ENCODE measurements around the gene ADD3.

The ADD3 gene

GRCh38 chr10:110052916-110053315, 45.1 kb downstream of the ADD3 start:
- Histone ChIP-seq H3K27ac (ENCODE audit: poor library complexity, severe bottlenecking) (no peak overlapping the region), H3K27me3 (ENCODE audit: insufficient read depth, poor library complexity, severe bottlenecking) (no peaks in the 10 kb centered on the region), H3K4me3 (ENCODE audit: severe bottlenecking) (no peak overlapping the region), H3K36me3 (ENCODE audit: low read depth) (no peaks in the 10 kb centered on the region), H3K9me3 (ENCODE audit: severe bottlenecking) (peaks cover 1% of the 10 kb centered on the region), H3K4me1 (ENCODE audit: insufficient read depth, poor library complexity, severe bottlenecking) (no peaks in the 10 kb centered on the region)
- DNase-seq (ENCODE audit: low spot score) (no peak), ATAC-seq (ENCODE audit: low read depth) (no peak)
- no peak for TF ChIP-seq CTCF (IDR thresholded peaks at IDR 0.05; ENCODE audit: poor library complexity, severe bottlenecking)

- DNase-seq (ENCODE audit: low spot score) (no peak), ATAC-seq (ENCODE audit: low read depth) (no peak; the same call in 2 of the 3 replicates)
- no peak overlapping the region for H3K27ac ChIP-seq (ENCODE audit: poor library complexity, severe bottlenecking)
- H3K4me1 ChIP-seq (ENCODE audit: insufficient read depth, poor library complexity, severe bottlenecking) = no peaks in the 10 kb centered on the region
- no peak for TF ChIP-seq CTCF (IDR thresholded peaks at IDR 0.05; ENCODE audit: poor library complexity, severe bottlenecking)
- no peaks in the 10 kb centered on the region for H3K36me3 ChIP-seq (ENCODE audit: low read depth)
- no peaks in the 10 kb centered on the region for H3K9me3 ChIP-seq (ENCODE audit: severe bottlenecking)
- no peak overlapping the region for H3K4me3 ChIP-seq (ENCODE audit: severe bottlenecking)
- H3K27me3 ChIP-seq (ENCODE audit: insufficient read depth, poor library complexity, severe bottlenecking) = no peaks in the 10 kb centered on the region
These were observed 49.0 kb downstream of the ADD3 start for GRCh38 chr10:110056822-110057221.

- TF ChIP-seq CTCF (IDR thresholded peaks at IDR 0.05; ENCODE audit: poor library complexity, severe bottlenecking) = no peak
- no peaks in the 10 kb centered on the region for H3K36me3 ChIP-seq (ENCODE audit: low read depth)
- H3K4me3 ChIP-seq (ENCODE audit: severe bottlenecking) = no peak overlapping the region
- no peak for DNase-seq (ENCODE audit: low spot score)
- no peaks in the 10 kb centered on the region for H3K4me1 ChIP-seq (ENCODE audit: insufficient read depth, poor library complexity, severe bottlenecking)
- H3K27me3 ChIP-seq (ENCODE audit: insufficient read depth, poor library complexity, severe bottlenecking) = no peaks in the 10 kb centered on the region
- no peak for ATAC-seq (ENCODE audit: low read depth)
- no peaks in the 10 kb centered on the region for H3K9me3 ChIP-seq (ENCODE audit: severe bottlenecking)
- H3K27ac ChIP-seq (ENCODE audit: poor library complexity, severe bottlenecking) = no peak overlapping the region
These were observed 49.7 kb downstream of the ADD3 start for GRCh38 chr10:110057456-110057855.

GRCh38 chr10:110058212-110058611, 50.4 kb downstream of the ADD3 start:
- Histone ChIP-seq H3K36me3 (ENCODE audit: low read depth) (no peaks in the 10 kb centered on the region), H3K4me1 (ENCODE audit: insufficient read depth, poor library complexity, severe bottlenecking) (no peaks in the 10 kb centered on the region), H3K9me3 (ENCODE audit: severe bottlenecking) (no peaks in the 10 kb centered on the region), H3K4me3 (ENCODE audit: severe bottlenecking) (no peak overlapping the region), H3K27ac (ENCODE audit: poor library complexity, severe bottlenecking) (no peak overlapping the region), H3K27me3 (ENCODE audit: insufficient read depth, poor library complexity, severe bottlenecking) (no peaks in the 10 kb centered on the region)
- TF ChIP-seq CTCF (IDR thresholded peaks at IDR 0.05; ENCODE audit: poor library complexity, severe bottlenecking) = no peak
- ATAC-seq (ENCODE audit: low read depth) (no peak), DNase-seq (ENCODE audit: low spot score) (no peak)

GRCh38 chr10:110059925-110060324, 52.1 kb downstream of the ADD3 start:
- Histone ChIP-seq H3K4me1 (ENCODE audit: insufficient read depth, poor library complexity, severe bottlenecking) (no peaks in the 10 kb centered on the region), H3K27ac (ENCODE audit: poor library complexity, severe bottlenecking) (no peak overlapping the region), H3K4me3 (ENCODE audit: severe bottlenecking) (no peak overlapping the region), H3K9me3 (ENCODE audit: severe bottlenecking) (no peaks in the 10 kb centered on the region), H3K36me3 (ENCODE audit: low read depth) (no peaks in the 10 kb centered on the region), H3K27me3 (ENCODE audit: insufficient read depth, poor library complexity, severe bottlenecking) (no peaks in the 10 kb centered on the region)
- no peak for TF ChIP-seq CTCF (IDR thresholded peaks at IDR 0.05; ENCODE audit: poor library complexity, severe bottlenecking)
- DNase-seq (ENCODE audit: low spot score) = no peak
- no peak for ATAC-seq (ENCODE audit: low read depth)

Data from RWPE2 (cell line).